Smooth muscle cell (in vitro differentiated cells): Measurements from ENCODE around the gene EDC3. TPM values are rescaled to one million over a fixed set of nuclear protein-coding genes. Genes with fewer than 3 reads are reported as not detected.

Experiments
- DNase-seq: peaks from one replicate; lab custom pipeline; 2025; ENCODE audit not compliant: unreplicated experiment; lab: John Stamatoyannopoulos, UW
- H2AFZ ChIP-seq: fragments of 200-600 bp; sonication (generic); 2 replicates; pipeline ENCODE4 v1.6.0; 2016; ENCODE audit warnings: antibody characterized with exemption, low read depth, mild to moderate bottlenecking
- H3F3A ChIP-seq: fragments of 200-600 bp; sonication (generic); 2 replicates; pipeline ENCODE4 v1.6.0; 2017; ENCODE audit warnings: antibody characterized with exemption, low read depth
- H3K27ac ChIP-seq: fragments of 200-600 bp; sonication (generic); 2 replicates; pipeline ENCODE4 v1.5.1; 2016; ENCODE audit warnings: low read depth, mild to moderate bottlenecking
- H3K27me3 ChIP-seq: fragments of 200-600 bp; sonication (generic); 2 replicates; pipeline ENCODE4 v1.6.1; 2016; ENCODE audit warnings: low read depth, mild to moderate bottlenecking
- H3K36me3 ChIP-seq: fragments of 200-600 bp; sonication (generic); 2 replicates; pipeline ENCODE4 v1.5.1; 2016; ENCODE audit warnings: low read depth
- H3K4me1 ChIP-seq: fragments of 200-600 bp; sonication (generic); 2 replicates; pipeline ENCODE4 v1.5.1; 2016; ENCODE audit warnings: low read depth
- H3K4me2 ChIP-seq: fragments of 200-600 bp; sonication (generic); 2 replicates; pipeline ENCODE4 v1.6.0; 2016; ENCODE audit warnings: mild to moderate bottlenecking
- H3K4me3 ChIP-seq: fragments of 200-600 bp; sonication (generic); 2 replicates; pipeline ENCODE4 v1.5.1; 2016; ENCODE audit warnings: mild to moderate bottlenecking
- H3K79me2 ChIP-seq: fragments of 200-600 bp; sonication (generic); 2 replicates; pipeline ENCODE4 v1.6.0; 2016; ENCODE audit warnings: low read depth, mild to moderate bottlenecking
- H3K9ac ChIP-seq: fragments of 200-600 bp; sonication (generic); 2 replicates; pipeline ENCODE4 v1.6.0; 2016; ENCODE audit warnings: low read depth
- H3K9me3 ChIP-seq: fragments of 200-600 bp; sonication (generic); replicated peaks from 2 replicates; pipeline ENCODE4 v1.5.1; 2016; ENCODE audit warnings: low read depth
- H4K20me1 ChIP-seq: fragments of 200-600 bp; sonication (generic); 2 replicates; pipeline ENCODE4 v1.6.0; 2016; ENCODE audit warnings: low read depth
- WGBS: methylation state at CpG from one replicate; pipeline ENCODE4 v1.1.7; 2016; ENCODE audit warnings: low lambda C conversion rate; 5-methylcytosine and 5-hydroxymethylcytosine counted together
- polyA plus RNA-seq: library from polyadenylated mRNA; unstranded; fragments of >200 nt; fragmentation: Nextera tagmentation; extraction: Ambion mirVana; gene quantifications from 2 replicates; pipeline ENCODE4 v1.2.1, GENCODE V29; 2016
- total RNA-seq: library from RNA; depleted of rRNA; stranded (reverse); fragments of >200 nt; gene quantifications from 2 replicates; pipeline ENCODE4 v1.2.3, GENCODE V29; 2014
- TF ChIP-seq, protein P1 (sequence below): fragments of 200-600 bp; sonication (generic); IDR thresholded peaks from 2 replicates; pipeline ENCODE4 v1.5.1; 2017; ENCODE audit warnings: borderline replicate concordance, mild to moderate bottlenecking, antibody characterized with exemption; ENCODE audit not compliant: insufficient read depth, poor library complexity, severe bottlenecking

The EDC3 gene
- total and polyA plus RNA-seq, 2 experiments from 2014 or later, result 18.4 to 26.7 TPM

DNA sequence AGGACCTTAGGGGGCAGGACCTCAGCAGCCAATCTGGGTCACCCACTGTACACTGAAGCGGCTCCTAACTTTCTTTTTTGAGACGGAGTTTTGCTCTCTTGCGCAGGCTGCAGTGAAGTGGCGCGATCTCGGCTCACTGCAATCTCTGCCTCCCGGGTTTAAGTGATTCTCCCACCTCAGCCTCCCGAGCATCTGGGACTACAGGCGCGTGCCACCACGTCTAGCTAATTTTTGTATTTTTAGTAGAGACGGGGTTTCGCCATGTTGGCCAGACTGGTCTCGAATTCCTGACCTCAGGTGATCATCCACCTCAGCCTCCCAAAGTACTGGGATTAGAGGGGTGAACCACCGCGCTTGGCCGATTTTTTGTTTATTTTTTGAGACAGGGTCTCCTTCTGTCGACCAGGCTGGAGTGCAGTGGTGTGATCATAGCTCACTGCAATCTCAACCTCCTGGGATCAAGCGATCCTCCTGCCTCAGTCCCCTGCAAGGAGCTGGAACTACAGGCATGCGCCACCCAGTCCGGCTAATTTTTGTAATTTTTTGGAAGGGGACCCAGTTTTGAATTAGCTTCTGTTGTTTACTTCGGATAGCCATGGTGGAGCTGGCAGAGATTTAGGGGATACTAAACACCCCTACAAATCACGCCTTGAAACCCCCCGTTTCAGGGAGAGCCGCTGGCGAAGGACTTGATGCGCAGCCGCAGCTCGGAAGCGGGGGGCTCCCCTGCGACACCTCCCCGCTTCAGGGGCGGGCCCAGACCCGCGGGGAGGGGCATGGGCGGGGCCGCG, 81.7 kb downstream of the EDC3 start:
- H3K4me1 ChIP-seq, result peaks cover 13% of the 10 kb centered on the region
- peak overlapping the region; percentile 70 for H2AFZ ChIP-seq
- no peaks in the 10 kb centered on the region for H3K27me3 ChIP-seq
- H3K27ac ChIP-seq, result peak overlapping the region; percentile 38
- 39% methylated on average over 38 of the region's 38 CpGs for WGBS
- peak overlapping the region; percentile 92 for H3K4me3 ChIP-seq
- H3F3A ChIP-seq, result peaks cover 10% of the 10 kb centered on the region
- H3K79me2 ChIP-seq, result peaks cover 40% of the 10 kb centered on the region
- no peak for DNase-seq
- H3K4me2 ChIP-seq, result peak overlapping the region; percentile 92
- H3K36me3 ChIP-seq, result no peaks in the 10 kb centered on the region
- peaks cover 31% of the 10 kb centered on the region for H4K20me1 ChIP-seq
- TF ChIP-seq, protein P1, sequence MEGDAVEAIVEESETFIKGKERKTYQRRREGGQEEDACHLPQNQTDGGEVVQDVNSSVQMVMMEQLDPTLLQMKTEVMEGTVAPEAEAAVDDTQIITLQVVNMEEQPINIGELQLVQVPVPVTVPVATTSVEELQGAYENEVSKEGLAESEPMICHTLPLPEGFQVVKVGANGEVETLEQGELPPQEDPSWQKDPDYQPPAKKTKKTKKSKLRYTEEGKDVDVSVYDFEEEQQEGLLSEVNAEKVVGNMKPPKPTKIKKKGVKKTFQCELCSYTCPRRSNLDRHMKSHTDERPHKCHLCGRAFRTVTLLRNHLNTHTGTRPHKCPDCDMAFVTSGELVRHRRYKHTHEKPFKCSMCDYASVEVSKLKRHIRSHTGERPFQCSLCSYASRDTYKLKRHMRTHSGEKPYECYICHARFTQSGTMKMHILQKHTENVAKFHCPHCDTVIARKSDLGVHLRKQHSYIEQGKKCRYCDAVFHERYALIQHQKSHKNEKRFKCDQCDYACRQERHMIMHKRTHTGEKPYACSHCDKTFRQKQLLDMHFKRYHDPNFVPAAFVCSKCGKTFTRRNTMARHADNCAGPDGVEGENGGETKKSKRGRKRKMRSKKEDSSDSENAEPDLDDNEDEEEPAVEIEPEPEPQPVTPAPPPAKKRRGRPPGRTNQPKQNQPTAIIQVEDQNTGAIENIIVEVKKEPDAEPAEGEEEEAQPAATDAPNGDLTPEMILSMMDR, result no peak
- H3K9me3 ChIP-seq, result no peaks in the 10 kb centered on the region
- peak overlapping the region; percentile 10 for H3K9ac ChIP-seq

DNA sequence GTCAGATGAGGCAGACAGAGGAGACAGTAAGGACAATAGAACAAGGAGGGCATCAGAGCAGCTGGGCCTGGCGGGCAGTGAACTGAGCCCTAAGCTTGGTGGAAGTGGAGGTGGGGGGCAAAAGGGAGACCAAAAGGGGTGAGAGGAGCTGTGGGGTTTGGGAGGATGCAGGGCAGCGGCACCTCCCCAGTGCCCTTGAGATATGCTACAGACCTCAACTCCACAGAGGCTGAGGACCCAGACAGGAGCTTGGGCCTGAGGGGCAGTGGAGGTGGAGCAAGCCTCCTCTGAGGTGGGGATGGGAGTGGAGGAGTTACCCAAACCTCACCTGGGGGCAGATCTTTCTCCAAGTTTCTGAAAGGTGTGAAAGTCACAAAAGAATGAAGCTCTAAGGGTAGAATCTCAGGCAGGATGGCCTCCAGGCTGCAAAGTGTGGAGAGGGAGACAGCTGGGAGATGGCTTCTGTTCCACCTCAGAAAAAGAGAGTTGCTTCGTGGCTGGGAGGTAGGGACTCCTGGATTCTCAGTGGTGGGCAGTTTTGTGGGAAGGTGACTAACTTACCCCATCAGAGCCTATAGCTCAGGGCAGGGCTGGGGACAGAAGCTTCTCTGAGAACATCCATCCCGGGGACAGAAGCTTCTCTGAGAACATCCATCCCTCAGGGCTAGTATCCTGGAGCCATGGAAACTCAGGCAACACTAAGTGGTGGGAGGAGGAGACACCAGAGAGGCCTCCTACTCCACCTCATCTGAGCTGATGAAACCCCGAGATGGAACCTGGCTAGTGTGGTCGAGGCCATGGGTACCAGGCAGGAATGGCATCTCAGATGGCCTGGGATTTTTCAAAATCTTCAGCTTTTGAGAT, 82.5 kb downstream of the EDC3 start:
- Histone ChIP-seq H3K79me2 (peaks cover 31% of the 10 kb centered on the region), H3K9ac (no peak overlapping the region), H3K9me3 (no peaks in the 10 kb centered on the region), H3F3A (peaks cover 10% of the 10 kb centered on the region), H3K36me3 (no peaks in the 10 kb centered on the region), H3K27me3 (no peaks in the 10 kb centered on the region), H3K27ac (no peak overlapping the region), H3K4me1 (peaks cover 13% of the 10 kb centered on the region), H3K4me2 (no peak overlapping the region), H2AFZ (no peak overlapping the region), H4K20me1 (peaks cover 22% of the 10 kb centered on the region), H3K4me3 (no peak overlapping the region)
- no peak for DNase-seq
- 84% methylated on average over 6 of the region's 6 CpGs for WGBS
- TF ChIP-seq, protein P1, result no peak

DNA sequence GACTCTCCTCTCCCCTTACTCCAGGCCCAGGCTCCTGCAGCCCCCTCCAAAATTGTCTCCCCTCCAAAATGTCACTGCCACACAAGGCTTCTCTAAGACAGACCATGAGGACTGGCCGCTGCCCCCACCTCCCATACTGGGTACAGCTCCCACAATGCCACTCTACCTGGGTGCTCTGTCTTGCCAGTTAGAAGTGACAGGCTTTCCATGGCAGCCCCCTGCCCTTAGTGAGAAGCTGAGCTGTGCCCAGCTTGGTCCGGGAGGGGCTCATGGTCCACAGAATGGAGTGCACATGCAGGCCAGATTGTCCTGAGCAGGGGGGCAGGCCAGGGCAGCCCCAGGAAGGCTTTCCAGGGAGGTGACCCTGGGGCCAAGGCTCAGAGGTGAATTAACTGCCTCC, 83.1 kb downstream of the EDC3 start:
- DNase-seq, result no peak
- Histone ChIP-seq H3K79me2 (peaks cover 25% of the 10 kb centered on the region), H3K27me3 (no peaks in the 10 kb centered on the region), H4K20me1 (peaks cover 16% of the 10 kb centered on the region), H3K9me3 (no peaks in the 10 kb centered on the region), H3K4me2 (no peak overlapping the region), H3K9ac (no peak overlapping the region), H3K36me3 (no peaks in the 10 kb centered on the region), H3K4me3 (no peak overlapping the region), H3K4me1 (peaks cover 13% of the 10 kb centered on the region), H3K27ac (no peak overlapping the region), H2AFZ (no peak overlapping the region), H3F3A (peaks cover 10% of the 10 kb centered on the region)
- TF ChIP-seq, protein P1, result no peak
- WGBS, result 94% methylated on average over 2 of the region's 2 CpGs
